ENCODE results near the gene IL18BP. TPM values are rescaled to one million over a fixed set of nuclear protein-coding genes. Genes with fewer than 3 reads are reported as not detected.

The IL18BP gene
- total RNA-seq, 2 donors from 2014 or later, result 0.59 to 3.0 TPM

GRCh38 chr11:71996946-71997345 is 1.8 kb upstream of the IL18BP start:
- DNase-seq (ENCODE audit: low spot score), result peak; percentile 77

GRCh38 chr11:71997594-71997993 is 1.1 kb upstream of the IL18BP start:
- no peaks in the 10 kb centered on the region for H3K27me3 ChIP-seq
- H3K36me3 ChIP-seq, result peaks cover 7% of the 10 kb centered on the region
- H3K4me1 ChIP-seq, result peaks cover 0 to 31% of the 10 kb centered on the region in 2 donors
- TF ChIP-seq CTCF (IDR thresholded peaks at IDR 0.05), result no peak
- no peaks in the 10 kb centered on the region for H3K9me3 ChIP-seq
- H3K4me3 ChIP-seq, result no peak overlapping the region
- H3K27ac ChIP-seq, result peak overlapping the region; percentile 26 to 57
- no peak for DNase-seq (ENCODE audit: low spot score)

More at GRCh38 chr11:71996946-71997345, 1.8 kb upstream of the IL18BP start:
- H3K36me3 ChIP-seq, result peaks cover under 1% of the 10 kb centered on the region
- TF ChIP-seq CTCF (IDR thresholded peaks at IDR 0.05), result no peak
- H3K4me1 ChIP-seq, result peaks cover 0 to 31% of the 10 kb centered on the region in 2 donors
- H3K27ac ChIP-seq, result peak overlapping the region in 1 of 2 donors; percentile 57
- no peaks in the 10 kb centered on the region for H3K27me3 ChIP-seq
- no peaks in the 10 kb centered on the region for H3K9me3 ChIP-seq
- H3K4me3 ChIP-seq, result no peak overlapping the region

DNA sequence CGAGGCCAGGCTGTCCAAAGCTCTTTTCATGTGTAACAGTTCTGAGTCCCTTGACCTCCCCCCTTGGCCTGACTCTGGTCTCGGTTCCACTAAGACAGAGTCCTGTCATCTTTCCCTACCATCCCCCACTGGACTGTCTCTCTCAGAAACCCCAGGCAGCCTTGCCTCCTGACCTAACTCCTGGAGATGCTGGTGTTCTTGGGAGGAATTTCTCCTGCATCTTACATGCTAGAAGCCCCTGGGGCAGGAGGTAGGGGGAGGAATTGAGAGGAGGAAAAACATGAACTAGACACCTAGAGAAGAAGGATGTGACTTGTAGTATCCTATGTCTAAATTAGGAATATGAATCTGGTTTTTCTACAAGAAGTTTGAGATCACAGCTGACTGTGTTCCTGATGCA is 648 bp upstream of the IL18BP start:
- Histone ChIP-seq H3K4me3 (no peak overlapping the region), H3K36me3 (peaks cover 12% of the 10 kb centered on the region), H3K9me3 (no peaks in the 10 kb centered on the region), H3K27ac (peak overlapping the region in 1 of 2 donors; percentile 46), H3K4me1 (peaks cover 0 to 31% of the 10 kb centered on the region in 2 donors), H3K27me3 (no peaks in the 10 kb centered on the region)
- no peak for TF ChIP-seq CTCF (IDR thresholded peaks at IDR 0.05)
- DNase-seq (ENCODE audit: low spot score), result no peak

- Histone ChIP-seq H3K4me1 (peaks cover 0 to 31% of the 10 kb centered on the region in 2 donors), H3K4me3 (peak overlapping the region in 1 of 2 donors; percentile 15), H3K27me3 (no peaks in the 10 kb centered on the region), H3K27ac (peak overlapping the region; percentile 46 to 62), H3K9me3 (no peaks in the 10 kb centered on the region), H3K36me3 (peaks cover 25% of the 10 kb centered on the region)
- no peak for TF ChIP-seq CTCF (IDR thresholded peaks at IDR 0.05)
- no peak for DNase-seq (ENCODE audit: low spot score)
Observed at GRCh38 chr11:71999362-71999761, 653 bp downstream of the IL18BP start.

- Histone ChIP-seq H3K36me3 (peaks cover 29% of the 10 kb centered on the region), H3K27me3 (no peaks in the 10 kb centered on the region), H3K27ac (peak overlapping the region; percentile 46 to 62), H3K9me3 (no peaks in the 10 kb centered on the region), H3K4me1 (peaks cover 0 to 31% of the 10 kb centered on the region in 2 donors), H3K4me3 (peak overlapping the region in 1 of 2 donors; percentile 15)
- no peak for TF ChIP-seq CTCF (IDR thresholded peaks at IDR 0.05)
- DNase-seq (ENCODE audit: low spot score), result no peak
Observed at GRCh38 chr11:71999798-72000197, 1.1 kb downstream of the IL18BP start.
